PC-3 (cell line): ENCODE data around the gene STX11. TPM values are rescaled to one million over a fixed set of nuclear protein-coding genes. Genes with fewer than 3 reads are reported as not detected.

Experiments used
- ATAC-seq: fragments of 200-7000 bp; cut with Tn5 transposase; 2 replicates; pipeline ENCODE4 v1.9.1; 2020; ENCODE audit warnings: mild to moderate bottlenecking, moderate library complexity
- BruUV-seq: library from RNA; stranded (reverse); fragments of 400-500 nt; replicated peaks from 2 replicates; lab custom pipeline; 2021; lab: Mats Ljungman, UMichigan
- CTCF ChIA-PET: fragments of 300-600 bp; sonication (Branson Sonifier 250); formaldehyde crosslinking; loops from one replicate; lab custom pipeline; 2022; ENCODE audit warnings: antibody characterized with exemption; lab: Charles Lee
- POLR2A ChIA-PET: fragments of 300-600 bp; sonication (Branson Sonifier 250); formaldehyde crosslinking; loops from one replicate; lab custom pipeline; 2022; ENCODE audit warnings: antibody characterized with exemption; ENCODE audit not compliant: unreplicated experiment; lab: Charles Lee
- DNase-seq: peaks from one replicate; pipeline ENCODE4 v3.0.0-alpha.2; 2015
- H2AFZ ChIP-seq: fragments of 300-600 bp; sonication (generic); 2 replicates; pipeline ENCODE4 v1.6.0; 2016; ENCODE audit warnings: antibody characterized with exemption, low read length
- H3F3A ChIP-seq: fragments of 300-600 bp; sonication (generic); one replicate; pipeline ENCODE4 v1.6.0; 2017; ENCODE audit warnings: antibody characterized with exemption, low read length, control low read depth, mild to moderate bottlenecking; ENCODE audit not compliant: unreplicated experiment
- H3K27ac ChIP-seq: fragments of 300-600 bp; sonication (generic); 2 replicates; pipeline ENCODE4 v1.5.1; 2016; ENCODE audit warnings: mild to moderate bottlenecking, low read length
- H3K27me3 ChIP-seq: fragments of 300-600 bp; sonication (generic); 2 replicates; pipeline ENCODE4 v1.6.1; 2016; ENCODE audit warnings: low read length, mixed read lengths
- H3K36me3 ChIP-seq: fragments of 300-600 bp; sonication (generic); 2 replicates; pipeline ENCODE4 v1.6.1; 2016; ENCODE audit warnings: low read depth, mixed run types, low read length, mixed read lengths
- H3K4me1 ChIP-seq: fragments of 300-600 bp; sonication (generic); 2 replicates; pipeline ENCODE4 v1.5.1; 2016; ENCODE audit warnings: low read length; ENCODE audit not compliant: insufficient read depth
- H3K4me2 ChIP-seq: fragments of 300-600 bp; sonication (generic); 2 replicates; pipeline ENCODE4 v1.6.0; 2016; ENCODE audit warnings: low read length
- H3K4me3 ChIP-seq: fragments of 300-600 bp; sonication (generic); 2 replicates; pipeline ENCODE4 v1.5.1; 2016; ENCODE audit warnings: mild to moderate bottlenecking, low read length, mixed read lengths
- H3K79me2 ChIP-seq: fragments of 300-600 bp; sonication (generic); 2 replicates; pipeline ENCODE4 v1.6.1; 2017; ENCODE audit warnings: low read length, mixed read lengths
- H3K9ac ChIP-seq: fragments of 300-600 bp; sonication (generic); 2 replicates; pipeline ENCODE4 v1.6.0; 2016; ENCODE audit warnings: mild to moderate bottlenecking, low read length
- H3K9me2 ChIP-seq: fragments of 300-600 bp; sonication (generic); replicated peaks from 2 replicates; pipeline ENCODE4 v1.6.1; 2016; ENCODE audit warnings: mixed run types, low read length, mixed read lengths
- H3K9me3 ChIP-seq: fragments of 300-600 bp; sonication (generic); 2 replicates; pipeline ENCODE4 v1.6.1; 2016; ENCODE audit warnings: low read length, mixed read lengths
- H4K20me1 ChIP-seq: fragments of 300-600 bp; sonication (generic); 2 replicates; pipeline ENCODE4 v1.6.1; 2016; ENCODE audit warnings: low read length, mixed read lengths
- CTCF ChIP-seq: fragments of 300-600 bp; sonication (generic); conservative IDR thresholded peaks from 2 replicates; pipeline ENCODE4 v1.5.1; 2017; ENCODE audit warnings: antibody characterized with exemption, low read depth, mild to moderate bottlenecking, low read length
- EZH2 ChIP-seq: fragments of 300-600 bp; sonication (generic); IDR thresholded peaks from one replicate; pipeline ENCODE4 v1.6.1; 2017; ENCODE audit warnings: antibody characterized with exemption, mild to moderate bottlenecking, low read length; ENCODE audit not compliant: unreplicated experiment
- EZH2phosphoT487 ChIP-seq: fragments of 300-600 bp; sonication (generic); IDR thresholded peaks from 2 replicates; pipeline ENCODE4 v1.6.1; 2018; ENCODE audit warnings: mild to moderate bottlenecking, antibody characterized with exemption, low read length, borderline replicate concordance
- intact Hi-C: fragments of 100-400 bp; cut with micrococcal nuclease; formaldehyde crosslinking; loops from 2 replicates; pipeline ENCODE4 v1.9.0; 2023
- total RNA-seq: library from RNA; depleted of rRNA; stranded (reverse); fragments of >200 nt; gene quantifications from 2 replicates; pipeline ENCODE4 v1.2.3, GENCODE V29; 2014

Gene STX11
- total RNA-seq, 1 experiment from 2014 or later: 1.5 TPM

GRCh38 chr6:144190593-144190992, 40.3 kb downstream of the STX11 start:
- peak; percentile 77 for DNase-seq
- H3K27me3 ChIP-seq: no peaks in the 10 kb centered on the region
- no peak overlapping the region for H3K4me3 ChIP-seq
- no peaks in the 10 kb centered on the region for H3K36me3 ChIP-seq
- no peaks in the 10 kb centered on the region for H3K9me3 ChIP-seq
- ATAC-seq: peak; percentile 99
- CTCF ChIA-PET: no interaction called here
- no peak overlapping the region for H3K9ac ChIP-seq
- BruUV-seq: no TSS peak
- POLR2A ChIA-PET: no interaction called here
- H3F3A ChIP-seq: no peaks in the 10 kb centered on the region
- H3K4me1 ChIP-seq: peaks cover 16% of the 10 kb centered on the region
- H3K9me2 ChIP-seq: no peaks in the 10 kb centered on the region
- H3K27ac ChIP-seq: no peak overlapping the region
- intact Hi-C loops: loop anchor here (1.0 to 2.0 kb wide), 2 partner anchors 26 to 40 kb away; partner anchors contain the start of gene STX11
- H4K20me1 ChIP-seq: no peaks in the 10 kb centered on the region
- peak overlapping the region; percentile 11; the same call in 1 of the 2 replicates for H3K4me2 ChIP-seq
- no peak for TF ChIP-seq EZH2phosphoT487
- TF ChIP-seq CTCF: no peak; the same call in 1 of the 2 replicates
- no peak for TF ChIP-seq EZH2
- H3K79me2 ChIP-seq: no peaks in the 10 kb centered on the region
- no peak overlapping the region for H2AFZ ChIP-seq

- H3K9me2 ChIP-seq: no peaks in the 10 kb centered on the region
- H3K36me3 ChIP-seq: no peaks in the 10 kb centered on the region
- BruUV-seq: no TSS peak
- no peak for ATAC-seq
- no peak overlapping the region for H2AFZ ChIP-seq
- H3K27ac ChIP-seq: no peak overlapping the region
- no peaks in the 10 kb centered on the region for H3K9me3 ChIP-seq
- POLR2A ChIA-PET: no interaction called here
- TF ChIP-seq CTCF (no peak), EZH2 (no peak), EZH2phosphoT487 (no peak)
- CTCF ChIA-PET: no interaction called here
- H3K4me2 ChIP-seq: no peak overlapping the region
- no peak overlapping the region for H3K9ac ChIP-seq
- intact Hi-C loops: no loop called here
- H3F3A ChIP-seq: no peaks in the 10 kb centered on the region
- H3K27me3 ChIP-seq: no peaks in the 10 kb centered on the region
- no peaks in the 10 kb centered on the region for H4K20me1 ChIP-seq
- H3K79me2 ChIP-seq: no peaks in the 10 kb centered on the region
- no peak for DNase-seq
- no peak overlapping the region for H3K4me3 ChIP-seq
- peaks cover 18% of the 10 kb centered on the region for H3K4me1 ChIP-seq
Measured at GRCh38 chr6:144193181-144193580, 42.9 kb downstream of the STX11 start.

- POLR2A ChIA-PET: interaction anchor here (0.6 kb wide), 1 partner anchor 72 kb away, joined by 5 read pairs; no protein-coding TSS in a partner anchor
- H3K4me2 ChIP-seq: no peak overlapping the region
- H4K20me1 ChIP-seq: no peaks in the 10 kb centered on the region
- H3K4me3 ChIP-seq: no peak overlapping the region
- no TSS peak for BruUV-seq
- ATAC-seq (no peak), DNase-seq (no peak)
- no peaks in the 10 kb centered on the region for H3K36me3 ChIP-seq
- TF ChIP-seq EZH2 (no peak), EZH2phosphoT487 (no peak), CTCF (no peak)
- peaks cover 18% of the 10 kb centered on the region for H3K4me1 ChIP-seq
- no peaks in the 10 kb centered on the region for H3K79me2 ChIP-seq
- H2AFZ ChIP-seq: no peak overlapping the region
- intact Hi-C loops: no loop called here
- no peaks in the 10 kb centered on the region for H3K27me3 ChIP-seq
- H3K9me2 ChIP-seq: no peaks in the 10 kb centered on the region
- CTCF ChIA-PET: no interaction called here
- H3K27ac ChIP-seq: no peak overlapping the region
- no peak overlapping the region for H3K9ac ChIP-seq
- H3K9me3 ChIP-seq: no peaks in the 10 kb centered on the region
- no peaks in the 10 kb centered on the region for H3F3A ChIP-seq
Measured at GRCh38 chr6:144194293-144194810, 44.0 kb downstream of the STX11 start.
